ENCODE results near the gene ALDH1A2. TPM values are rescaled to one million over a fixed set of nuclear protein-coding genes. Genes with fewer than 3 reads are reported as not detected.
"Not testable (repeated sequence)": the region's sequence is repeated elsewhere in the genome, so short reads cannot be mapped to it uniquely, and the experiment has no call there.

The ALDH1A2 gene
- total RNA-seq: not detected

DNA sequence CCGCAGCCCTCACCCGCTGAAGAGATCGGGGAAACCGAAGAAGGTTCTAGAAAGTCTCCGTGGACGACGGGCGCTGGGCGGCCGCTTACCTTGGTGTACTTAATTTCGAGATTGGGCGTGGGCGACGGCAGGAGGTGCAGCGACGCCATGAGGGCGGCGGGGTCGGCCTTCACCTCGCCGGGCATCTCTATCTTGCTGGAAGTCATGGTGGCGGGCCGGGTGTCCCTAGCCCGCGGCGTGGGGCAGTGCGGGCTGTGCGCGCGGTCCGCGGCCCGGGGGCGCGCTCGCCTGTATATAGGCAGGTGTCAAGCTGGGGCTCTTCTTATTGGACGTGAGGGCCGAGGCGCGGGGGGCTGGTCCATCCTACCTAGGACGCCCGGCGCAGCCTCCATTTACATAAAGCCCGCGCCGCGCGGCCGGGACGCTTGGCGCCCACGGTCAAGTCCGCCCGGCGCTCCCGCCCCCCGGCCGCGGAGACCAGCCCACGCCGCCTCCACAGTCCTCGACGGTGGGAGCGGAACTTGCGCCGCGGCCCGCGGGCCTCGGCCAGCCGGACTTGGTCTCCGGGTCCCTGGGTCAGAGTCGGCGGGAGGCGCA lies at the start of gene ALDH1A2:
ALDH1A2 (minus strand) TSS at position 267 of the 597 bp plus-strand sequence; CDS start at position 206, 61 bp downstream.
- no peak for DNase-seq

DNA sequence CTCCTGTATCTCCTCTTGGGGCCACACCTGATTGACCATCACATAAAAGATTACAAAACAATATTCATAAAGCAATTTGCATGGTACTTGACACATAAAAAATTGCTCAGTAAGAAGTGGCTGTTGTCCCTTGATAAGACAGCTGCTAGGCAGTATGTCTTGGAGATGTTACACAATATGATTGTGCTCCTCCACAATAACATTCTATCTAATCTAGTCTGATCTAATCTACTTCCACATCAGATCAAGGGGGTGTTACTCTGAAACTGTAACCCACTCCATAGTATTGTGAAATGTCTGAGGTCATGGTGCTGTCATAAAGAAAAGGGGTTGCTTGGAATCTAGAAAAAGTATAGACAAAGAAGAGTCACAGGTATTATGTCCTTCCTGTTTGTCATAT lies 49.3 kb upstream of the ALDH1A2 start:
- no peak for DNase-seq

DNA sequence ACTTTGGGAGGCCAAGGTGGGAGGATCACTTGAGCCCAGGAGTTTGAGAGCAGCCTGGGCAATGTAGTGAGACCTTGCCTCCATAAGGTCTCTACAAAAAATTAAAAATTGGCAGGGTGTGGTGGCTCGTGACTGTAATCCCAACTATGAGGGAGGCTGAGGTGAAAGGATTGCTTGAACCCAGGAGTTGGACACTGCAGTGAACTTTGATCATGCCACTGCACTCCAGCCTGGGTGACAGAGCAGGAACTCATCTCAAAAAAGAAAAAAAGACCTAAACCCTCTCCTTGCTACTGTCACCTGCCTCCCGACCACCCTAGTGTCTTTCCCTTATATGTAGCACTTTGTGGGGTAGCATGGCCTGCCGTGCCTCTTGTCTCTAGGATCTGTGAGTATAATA lies 48.9 kb upstream of the ALDH1A2 start:
- DNase-seq: no peak

DNA sequence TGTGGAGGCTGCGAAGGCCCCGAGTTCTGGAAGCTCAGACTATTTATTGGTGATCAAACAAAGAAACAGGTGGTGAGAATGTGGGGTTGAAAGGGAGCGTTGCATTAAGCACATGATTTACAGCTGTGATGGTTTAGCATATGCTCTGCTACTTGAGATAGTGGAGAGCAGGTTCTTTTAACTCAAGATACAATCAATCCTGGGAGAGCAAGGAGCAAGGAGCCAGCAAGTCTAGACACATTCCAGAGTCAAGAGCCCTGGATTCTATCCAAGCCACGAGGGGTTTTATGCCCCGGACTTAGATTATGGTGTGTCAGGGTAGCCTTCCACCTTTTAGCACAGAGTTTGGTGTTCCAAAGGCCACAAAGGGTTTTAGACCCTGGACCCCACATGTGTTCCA lies 47.8 kb upstream of the ALDH1A2 start:
- not testable (repeated sequence) for DNase-seq

DNA sequence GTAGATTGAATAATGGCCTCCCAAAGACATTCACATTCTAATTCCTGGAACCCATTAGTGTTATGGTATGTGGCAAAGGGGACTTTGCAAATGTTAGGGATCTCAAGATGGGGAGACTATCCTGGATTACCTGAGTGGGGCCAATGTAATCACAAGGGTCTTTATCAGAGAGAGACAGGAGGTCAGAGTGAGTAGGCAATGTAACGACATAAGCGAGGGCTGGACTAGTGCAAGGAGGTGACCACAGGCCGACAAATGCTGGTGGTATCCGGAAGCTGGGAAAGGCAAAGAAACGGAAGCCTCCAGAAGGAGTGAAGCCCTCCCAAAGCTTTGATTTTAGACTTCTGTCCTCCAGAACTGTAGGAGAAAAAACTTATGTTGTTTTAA lies 46.2 kb upstream of the ALDH1A2 start:
- no peak for DNase-seq

DNA sequence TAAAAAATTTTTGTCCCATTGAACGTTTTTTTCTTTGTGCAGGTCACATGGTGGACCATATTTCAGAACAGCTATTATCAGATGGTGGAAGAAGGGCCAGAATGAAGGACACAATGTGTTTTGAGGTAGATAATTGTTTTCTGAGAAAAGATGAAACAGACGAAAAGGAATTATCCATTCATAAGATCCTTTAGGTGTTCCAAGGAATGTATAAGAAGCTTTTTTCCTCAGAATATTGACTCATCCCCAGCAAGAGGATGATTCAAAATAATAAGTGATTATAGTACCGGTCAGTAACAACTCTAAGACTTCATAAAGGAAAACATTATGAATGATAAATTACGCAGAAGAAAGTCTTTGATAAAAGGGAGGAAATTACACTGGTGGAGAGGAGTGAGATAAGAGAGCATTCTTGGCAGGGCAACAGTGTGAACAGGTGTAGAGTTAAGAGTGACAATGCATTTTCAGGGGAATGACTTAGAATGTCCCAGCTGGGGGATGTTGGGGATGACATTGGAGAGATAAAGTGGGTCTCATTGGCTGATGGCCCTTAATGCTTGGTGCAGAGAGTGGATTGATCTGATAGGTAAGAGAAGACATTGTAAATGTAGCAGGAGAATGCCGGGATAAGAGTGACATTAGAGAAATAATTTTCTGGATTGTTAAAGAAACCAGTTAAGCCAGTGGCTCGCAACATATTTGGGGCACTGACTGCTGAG lies 45.6 kb upstream of the ALDH1A2 start:
- no peak for DNase-seq

DNA sequence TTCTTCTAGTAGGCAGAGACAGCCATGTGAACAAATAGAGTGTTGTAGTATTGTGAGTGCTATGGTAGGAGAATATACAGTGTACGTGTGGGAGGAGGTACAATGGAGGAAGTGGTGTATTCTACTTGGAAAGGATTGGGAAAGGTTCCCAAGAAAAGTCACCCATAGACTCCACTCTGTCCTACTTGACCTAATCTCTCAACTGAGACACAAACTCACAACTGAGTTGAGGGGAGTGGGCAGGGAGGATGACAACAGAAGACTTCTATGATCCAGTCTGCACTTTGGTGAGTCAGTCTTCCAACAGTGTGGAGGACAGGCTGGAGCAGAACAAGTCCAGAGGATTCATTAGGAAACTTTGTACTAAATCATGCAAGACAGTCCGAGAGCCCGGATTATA lies 43.9 kb upstream of the ALDH1A2 start:
- no peak for DNase-seq

DNA sequence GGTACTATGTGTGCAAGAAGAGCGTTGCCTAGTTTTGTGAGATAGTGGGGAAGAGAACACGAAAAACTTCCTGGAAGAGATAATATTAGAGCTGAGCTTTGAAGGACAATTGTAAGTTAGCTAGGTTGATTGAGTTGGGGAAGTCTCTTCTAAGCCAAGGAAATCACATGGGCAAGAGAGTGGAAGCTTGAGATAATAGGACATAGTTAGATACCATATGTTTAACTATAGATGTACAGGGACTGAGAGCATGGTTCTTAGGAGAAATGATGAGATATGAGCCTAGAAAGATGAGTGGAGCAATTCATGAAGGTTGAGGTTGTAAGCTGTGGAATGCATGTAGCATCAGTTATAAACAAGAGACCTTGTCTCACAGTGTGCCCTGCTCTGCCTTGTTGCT lies 42.6 kb upstream of the ALDH1A2 start:
- DNase-seq: no peak

DNA sequence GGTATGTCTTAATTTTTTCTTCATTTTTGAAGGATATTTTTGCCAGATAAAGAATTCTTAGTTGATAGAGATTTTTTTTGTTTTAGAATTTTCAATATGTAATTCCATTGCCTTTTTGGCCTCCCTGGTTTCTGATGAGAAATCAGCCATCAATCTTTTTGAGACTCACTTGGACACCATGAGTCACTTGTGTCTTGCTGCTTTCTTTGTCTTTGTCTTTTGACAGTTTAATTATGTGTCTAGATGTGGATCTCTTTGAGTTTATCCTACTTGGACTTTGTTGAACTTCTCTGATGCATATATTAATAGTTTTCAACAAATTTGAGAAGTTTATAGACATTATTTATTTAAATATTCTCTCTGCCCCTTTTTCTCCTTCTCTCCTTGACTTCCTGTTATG lies 38.0 kb upstream of the ALDH1A2 start:
- no peak for DNase-seq

DNA sequence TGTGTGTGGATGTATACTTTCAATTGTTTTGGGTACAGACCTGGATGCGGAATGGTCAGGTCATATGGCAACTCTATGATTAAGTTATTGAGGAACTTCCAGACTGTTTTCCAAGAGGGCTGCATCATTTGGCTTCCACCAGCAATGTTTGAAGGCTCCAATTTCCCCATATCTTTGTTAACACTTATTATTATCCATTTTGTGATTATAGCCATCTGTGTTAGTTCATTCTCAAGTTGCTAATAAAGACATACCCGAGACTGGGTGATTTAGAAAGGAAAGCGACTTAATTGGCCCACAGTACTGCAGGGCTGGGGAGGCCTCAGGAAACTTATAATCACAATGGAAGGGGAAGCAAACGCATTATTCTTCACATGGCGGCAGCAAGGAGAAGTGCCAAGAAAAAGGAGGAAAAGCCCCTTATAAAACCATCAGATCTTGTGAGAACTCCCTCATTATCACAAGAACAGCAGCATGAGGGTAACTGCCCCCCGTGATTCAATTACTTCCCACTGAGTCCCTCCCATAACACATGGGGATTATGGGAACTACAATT lies 31.1 kb upstream of the ALDH1A2 start:
- no peak for DNase-seq

DNA sequence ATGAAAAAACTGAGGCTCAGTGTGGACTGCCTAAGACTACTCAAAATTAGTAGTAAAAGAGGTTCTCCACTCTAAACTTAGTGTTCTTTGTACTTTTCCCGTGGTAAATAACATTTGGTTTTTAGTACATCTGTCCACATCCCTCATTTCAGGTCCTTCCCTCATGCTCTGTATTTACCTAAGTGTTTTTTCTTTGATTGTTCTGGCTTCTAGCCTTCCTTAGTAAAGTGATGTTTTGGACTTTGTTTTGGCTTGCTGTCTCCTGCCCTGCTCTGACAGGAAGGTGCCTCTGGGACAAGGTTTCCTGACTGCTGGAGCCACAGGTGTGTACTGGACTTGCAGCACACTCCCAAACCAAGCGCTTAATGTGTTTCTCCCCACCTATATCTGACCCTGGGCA lies 29.9 kb upstream of the ALDH1A2 start:
- DNase-seq: no peak

DNA sequence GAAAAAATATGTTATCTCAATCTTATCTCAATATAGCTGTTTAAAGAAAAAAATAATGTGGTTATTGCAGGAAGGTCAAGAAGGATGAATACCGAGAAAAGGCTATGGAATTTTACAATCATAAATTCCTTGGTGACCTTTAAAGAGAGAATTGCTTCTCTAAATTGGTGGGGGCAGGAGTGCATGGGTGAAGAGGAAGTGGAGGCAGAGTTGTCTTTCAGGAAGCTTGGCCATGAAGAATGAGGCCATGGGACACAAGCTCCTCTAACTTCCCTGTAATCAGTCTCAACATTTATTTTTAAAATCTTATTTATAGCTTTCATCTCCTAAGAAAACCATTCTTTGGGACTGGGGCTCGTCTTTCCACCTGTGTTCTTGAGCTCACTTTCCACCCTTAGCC lies 22.4 kb upstream of the ALDH1A2 start:
- DNase-seq: no peak

DNA sequence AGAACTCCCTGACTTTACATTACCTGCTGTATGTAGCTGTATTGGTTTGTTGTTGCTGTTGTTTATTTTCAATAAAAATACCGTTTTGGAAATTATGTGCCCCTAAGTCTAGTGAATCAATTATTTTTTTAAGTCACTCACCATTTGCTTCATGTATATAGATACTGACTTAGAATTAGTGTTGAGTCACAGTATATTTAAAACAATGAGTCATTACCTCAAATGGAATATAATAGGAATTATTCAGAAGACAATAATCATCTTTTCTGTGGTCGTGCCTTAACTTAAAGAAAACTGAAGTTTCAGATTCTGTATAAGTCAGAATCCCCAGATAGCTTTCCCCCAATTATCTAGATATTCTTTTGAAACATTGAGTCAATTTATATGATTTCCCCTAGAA lies 21.0 kb upstream of the ALDH1A2 start:
- DNase-seq: no peak

DNA sequence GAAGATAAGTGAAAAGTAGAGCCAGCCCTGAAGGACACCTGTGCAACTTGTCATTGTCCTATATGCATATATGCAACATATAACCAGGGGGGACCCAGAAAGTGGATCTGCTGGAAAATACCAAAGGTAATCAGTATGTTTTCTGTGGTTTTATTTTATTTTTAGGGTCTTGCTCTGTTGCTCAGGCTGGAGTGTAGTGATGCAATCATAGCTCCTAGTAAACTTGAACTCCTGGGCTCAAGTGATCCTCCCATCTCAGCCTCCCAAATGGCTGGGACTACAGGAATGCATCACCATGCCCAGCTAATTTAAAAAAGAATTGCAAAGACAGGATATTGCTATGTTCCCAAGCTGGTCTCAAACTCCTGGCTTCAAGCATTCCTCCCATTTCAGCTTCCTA lies 18.0 kb upstream of the ALDH1A2 start:
- DNase-seq: no peak

DNA sequence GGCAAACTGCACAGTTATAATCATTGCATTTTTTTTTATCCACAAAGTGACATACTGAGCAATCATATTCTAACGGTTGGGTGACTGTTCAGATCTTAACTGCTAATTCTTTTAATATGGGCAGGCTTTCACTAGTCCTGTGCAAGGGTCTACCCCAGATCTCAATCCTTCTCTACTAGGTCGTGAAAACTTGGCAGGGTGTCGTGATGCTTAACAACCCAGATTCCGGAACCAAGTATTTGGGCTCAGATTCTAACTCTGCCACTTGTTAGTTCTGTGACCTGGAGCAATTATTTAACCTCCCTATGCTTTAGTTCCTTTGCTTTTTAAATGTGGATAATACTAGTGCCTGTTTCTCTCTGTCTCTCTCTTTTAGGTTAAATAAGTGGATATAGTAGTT lies 16.4 kb upstream of the ALDH1A2 start:
- DNase-seq: no peak

DNA sequence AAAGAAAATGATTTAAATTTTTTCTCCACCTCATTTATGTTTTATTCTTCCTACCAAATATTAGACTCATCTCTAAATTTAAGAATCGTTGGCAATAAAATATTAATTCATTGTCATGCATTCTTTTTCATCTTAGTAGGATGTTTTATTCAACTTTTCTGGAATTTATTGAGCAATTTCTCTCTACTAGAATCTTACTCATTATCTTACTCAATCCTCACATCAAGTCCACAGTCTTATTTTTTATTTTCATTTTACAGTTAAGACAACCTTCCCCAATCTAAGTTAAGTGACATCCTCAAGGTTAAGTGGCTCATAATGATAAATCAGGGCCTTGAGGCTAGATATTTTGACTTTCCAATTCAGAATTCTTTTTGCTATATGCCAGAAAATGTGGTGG lies 15.9 kb upstream of the ALDH1A2 start:
- no peak for DNase-seq

DNA sequence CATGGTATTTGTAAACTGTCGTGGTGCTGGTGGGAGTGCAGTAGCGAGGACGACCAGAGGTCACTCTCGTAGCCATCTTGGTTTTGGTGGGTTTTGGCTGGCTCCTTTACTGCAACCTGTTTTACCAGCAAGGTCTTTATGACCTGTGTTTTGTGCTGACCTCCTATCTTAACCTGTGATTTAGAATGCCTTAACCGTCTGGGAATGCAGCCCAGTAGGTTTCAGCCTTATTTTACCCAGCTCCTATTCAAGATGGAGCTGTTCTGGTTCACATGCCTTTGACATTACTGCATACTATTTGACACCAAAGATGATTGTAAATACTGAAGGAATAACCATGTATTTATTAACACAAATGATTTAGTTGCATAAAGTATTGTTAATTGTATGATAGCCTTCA lies 15.4 kb upstream of the ALDH1A2 start:
- not testable (repeated sequence) for DNase-seq

DNA sequence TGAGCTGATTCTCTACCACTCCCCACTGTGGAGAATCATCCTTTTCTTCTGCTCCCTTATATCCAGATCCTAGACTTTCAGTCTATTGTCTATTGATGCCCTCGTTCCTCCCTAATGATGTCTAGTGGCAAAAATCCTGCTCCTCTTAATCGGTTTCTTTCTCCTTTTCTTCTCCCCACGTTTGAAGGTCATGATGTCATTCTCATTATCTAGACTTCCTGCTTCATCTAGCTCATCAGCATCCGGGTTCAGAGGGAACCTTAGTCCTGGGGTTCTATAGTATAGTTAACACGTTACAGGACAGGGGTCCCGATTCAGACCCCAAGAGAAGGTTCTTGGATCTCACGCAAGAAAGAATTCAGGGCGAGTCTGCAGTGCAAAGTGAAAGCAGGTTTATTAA lies 14.9 kb upstream of the ALDH1A2 start:
- DNase-seq: no peak

DNA sequence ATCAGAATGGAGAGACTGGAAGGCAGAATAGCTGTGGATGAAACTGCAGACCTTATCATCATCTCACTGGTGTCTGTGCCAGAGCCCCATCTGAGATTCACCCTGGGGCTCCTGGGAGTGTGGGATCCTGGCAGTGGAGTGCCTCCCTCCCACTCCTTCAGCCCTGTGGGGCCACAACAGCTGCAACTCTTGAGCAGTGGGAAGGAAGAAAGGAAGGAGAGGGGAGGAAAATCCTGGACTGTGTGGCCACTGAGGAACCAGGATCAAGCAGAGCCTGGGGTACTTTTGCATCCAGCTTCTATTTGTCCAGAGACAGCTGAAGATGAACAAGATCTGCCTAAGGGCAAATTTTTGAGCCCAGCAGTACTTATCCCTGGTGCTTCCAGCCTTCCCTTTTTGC lies 13.1 kb upstream of the ALDH1A2 start:
- DNase-seq: no peak

DNA sequence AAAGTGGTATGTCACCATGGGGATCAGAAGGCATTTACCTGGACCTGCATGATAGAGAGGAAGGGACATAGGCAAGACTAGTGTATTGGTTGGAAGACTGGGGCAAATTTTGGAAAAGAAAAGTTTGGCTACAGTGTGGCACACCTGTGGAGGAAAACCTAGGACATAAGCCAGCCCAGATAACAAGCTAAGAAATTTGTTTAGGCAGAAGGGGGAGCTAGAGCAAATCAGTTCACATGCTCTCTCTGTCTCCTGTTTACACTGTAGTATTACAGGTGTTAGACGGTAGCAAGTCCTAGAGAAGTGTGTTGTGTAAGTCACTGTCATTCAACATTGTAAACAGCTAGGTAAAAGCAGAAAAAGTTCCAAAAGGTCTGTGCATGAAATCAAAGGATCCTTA lies 11.9 kb upstream of the ALDH1A2 start:
- DNase-seq: no peak

DNA sequence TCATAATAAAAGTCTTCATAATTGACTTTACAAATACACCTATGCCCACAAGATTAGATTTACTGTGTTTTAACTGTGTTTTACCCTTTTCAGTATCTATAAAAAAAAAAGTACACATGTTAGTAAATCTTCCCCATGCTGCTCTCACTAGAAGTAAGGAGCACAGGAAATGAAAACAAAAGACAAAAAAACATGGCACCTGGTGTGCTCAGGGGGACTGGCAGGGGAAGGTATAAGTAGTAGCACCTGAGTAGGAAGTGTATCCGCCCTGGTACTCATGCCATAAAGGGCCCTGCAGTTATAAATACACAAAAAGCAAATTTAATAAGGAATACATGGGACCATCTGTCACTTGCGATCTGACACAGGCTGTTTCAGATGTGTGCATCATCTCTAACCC lies 8.9 kb upstream of the ALDH1A2 start:
- DNase-seq: no peak

DNA sequence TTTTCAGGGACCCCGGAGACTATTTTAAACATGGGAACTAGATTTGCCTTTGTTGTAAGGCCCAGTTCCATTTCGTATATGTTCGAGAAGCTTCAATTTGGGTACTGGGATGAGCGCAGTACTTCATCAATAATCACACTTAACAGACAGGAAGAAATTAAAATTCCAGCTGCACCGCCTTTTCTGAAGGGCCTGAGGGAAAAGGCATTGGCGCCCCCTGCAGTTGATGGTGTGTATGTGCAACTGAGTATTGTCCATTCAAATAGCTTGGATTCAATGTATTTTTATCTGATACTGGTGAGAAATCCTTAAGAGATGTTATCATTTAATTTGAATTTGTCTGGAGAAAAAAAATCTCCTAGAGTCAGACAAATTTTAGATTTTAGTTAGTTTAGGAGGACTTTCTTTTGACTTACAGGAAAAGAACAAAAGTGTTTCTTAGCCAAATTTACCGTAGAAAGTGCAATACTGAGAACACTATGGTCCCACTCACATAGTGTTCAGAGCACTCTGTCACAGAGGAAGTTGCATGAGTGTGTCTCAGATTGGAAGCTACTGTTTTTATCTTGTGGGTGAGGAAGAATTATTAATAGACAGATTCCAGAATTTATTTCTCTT lies 5.4 kb upstream of the ALDH1A2 start:
- no peak for DNase-seq

DNA sequence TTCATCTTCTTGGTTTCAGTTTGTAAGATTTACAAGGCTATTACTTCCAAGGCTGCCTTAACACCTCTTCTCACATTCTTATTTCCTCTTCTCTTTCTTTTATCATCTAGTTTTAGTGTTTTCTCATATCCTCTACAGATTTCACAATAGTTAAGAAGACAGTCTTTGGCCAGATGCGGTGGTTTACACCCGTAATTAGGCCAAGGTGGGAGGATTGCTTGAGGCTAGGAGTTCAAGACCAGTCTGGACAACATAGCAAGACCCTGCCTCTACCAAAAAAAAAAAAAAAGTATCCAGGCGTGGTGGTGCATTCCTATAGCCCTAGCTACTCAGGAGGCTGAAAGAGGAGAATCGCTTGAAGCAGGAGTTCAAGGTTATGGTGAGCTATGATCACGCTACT lies 3.5 kb upstream of the ALDH1A2 start:
- no peak for DNase-seq
